Stimulated activated memory B cell treated with anti-CD40 and anti-IgM and Interleukin-4, amounts not matched to agents 10 μg/mL and 1 μg/mL and 100 μg/mL, for 72 hours (primary cell): ENCODE data around the gene MAD1L1.

Experiments used
- ATAC-seq: fragments of 150-1000 bp; cut with Tn5 transposase; 2 replicates; pipeline ENCODE4 v1.10.0; 2021
- H3K27ac Mint-ChIP-seq: one replicate; pipeline ENCODE4 v1.8.0; 2022; ENCODE audit warnings: mild to moderate bottlenecking, mixed read lengths
- H3K27me3 Mint-ChIP-seq: one replicate; pipeline ENCODE4 v1.8.0; 2022; ENCODE audit warnings: mixed read lengths
- H3K36me3 Mint-ChIP-seq: one replicate; pipeline ENCODE4 v1.8.0; 2022; ENCODE audit warnings: mixed read lengths
- H3K4me1 Mint-ChIP-seq: one replicate; pipeline ENCODE4 v1.8.0; 2022; ENCODE audit warnings: mixed read lengths
- H3K4me3 Mint-ChIP-seq: one replicate; pipeline ENCODE4 v1.8.0; 2022; ENCODE audit warnings: mild to moderate bottlenecking, moderate library complexity, mixed read lengths
- H3K9me3 Mint-ChIP-seq: one replicate; pipeline ENCODE4 v1.8.0; 2022; ENCODE audit warnings: mixed read lengths

Gene MAD1L1

DNA sequence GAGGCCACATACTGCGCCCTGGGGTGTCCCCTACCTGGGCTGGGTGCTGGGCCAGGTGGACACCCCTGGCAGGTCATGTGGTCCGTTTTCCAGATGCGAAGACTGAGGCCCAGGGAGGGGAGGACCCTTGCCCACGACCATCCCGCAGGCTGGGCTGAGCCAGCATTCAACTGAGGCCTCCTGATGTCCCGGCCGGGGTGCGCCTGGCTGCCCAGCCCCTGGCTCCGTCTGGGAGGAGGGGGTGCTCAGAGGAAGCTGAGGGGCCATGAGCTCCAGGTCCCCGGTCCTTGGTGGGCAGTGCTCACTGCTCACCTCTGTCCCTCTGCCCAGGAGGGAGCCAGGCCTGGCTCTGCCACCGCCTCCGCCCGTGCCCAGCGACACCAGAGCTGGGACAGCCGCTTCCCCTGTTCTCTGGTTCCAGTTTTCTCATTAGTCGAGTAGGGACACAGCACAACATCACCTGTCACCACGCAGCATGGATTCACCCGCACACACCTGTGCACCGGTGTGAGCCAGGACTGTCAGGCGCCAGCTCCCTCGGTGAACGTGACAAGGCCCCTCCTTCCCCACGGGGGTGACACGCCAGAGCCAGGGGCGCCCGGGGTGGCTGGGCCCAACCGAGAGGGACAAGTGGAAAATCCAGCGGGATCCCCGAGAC is 423.0 kb downstream of the MAD1L1 start:
- no peaks in the 10 kb centered on the region for H3K4me1 Mint-ChIP-seq
- no peaks in the 10 kb centered on the region for H3K9me3 Mint-ChIP-seq
- ATAC-seq, result no peak
- peaks cover 10% of the 10 kb centered on the region for H3K36me3 Mint-ChIP-seq
- no peak overlapping the region for H3K4me3 Mint-ChIP-seq
- H3K27me3 Mint-ChIP-seq, result peaks cover 13% of the 10 kb centered on the region
- no peak overlapping the region for H3K27ac Mint-ChIP-seq

DNA sequence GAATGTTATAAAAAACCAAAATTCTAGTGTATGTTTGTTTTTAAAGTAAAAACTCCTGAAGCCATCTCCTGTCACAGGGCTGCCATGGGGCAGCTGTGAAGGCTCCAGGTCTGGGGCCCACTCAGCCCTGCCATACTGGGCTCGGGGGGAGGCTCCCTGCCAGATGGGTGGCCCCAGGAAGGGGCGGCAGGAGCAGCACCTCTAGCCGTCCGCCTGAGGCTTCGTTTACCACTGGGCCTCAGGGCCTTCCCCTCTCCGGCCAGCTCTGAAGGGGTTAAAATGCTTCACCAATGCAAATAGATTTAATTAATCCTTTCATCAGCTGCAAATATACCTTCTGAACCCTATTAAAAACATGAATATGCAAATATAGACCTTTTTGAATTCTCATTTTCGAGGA is 423.7 kb downstream of the MAD1L1 start:
- ATAC-seq, result no peak
- H3K27ac Mint-ChIP-seq, result no peak overlapping the region
- H3K4me1 Mint-ChIP-seq, result no peaks in the 10 kb centered on the region
- H3K36me3 Mint-ChIP-seq, result peaks cover 3% of the 10 kb centered on the region
- H3K9me3 Mint-ChIP-seq, result no peaks in the 10 kb centered on the region
- H3K4me3 Mint-ChIP-seq, result no peak overlapping the region
- peaks cover 20% of the 10 kb centered on the region for H3K27me3 Mint-ChIP-seq

DNA sequence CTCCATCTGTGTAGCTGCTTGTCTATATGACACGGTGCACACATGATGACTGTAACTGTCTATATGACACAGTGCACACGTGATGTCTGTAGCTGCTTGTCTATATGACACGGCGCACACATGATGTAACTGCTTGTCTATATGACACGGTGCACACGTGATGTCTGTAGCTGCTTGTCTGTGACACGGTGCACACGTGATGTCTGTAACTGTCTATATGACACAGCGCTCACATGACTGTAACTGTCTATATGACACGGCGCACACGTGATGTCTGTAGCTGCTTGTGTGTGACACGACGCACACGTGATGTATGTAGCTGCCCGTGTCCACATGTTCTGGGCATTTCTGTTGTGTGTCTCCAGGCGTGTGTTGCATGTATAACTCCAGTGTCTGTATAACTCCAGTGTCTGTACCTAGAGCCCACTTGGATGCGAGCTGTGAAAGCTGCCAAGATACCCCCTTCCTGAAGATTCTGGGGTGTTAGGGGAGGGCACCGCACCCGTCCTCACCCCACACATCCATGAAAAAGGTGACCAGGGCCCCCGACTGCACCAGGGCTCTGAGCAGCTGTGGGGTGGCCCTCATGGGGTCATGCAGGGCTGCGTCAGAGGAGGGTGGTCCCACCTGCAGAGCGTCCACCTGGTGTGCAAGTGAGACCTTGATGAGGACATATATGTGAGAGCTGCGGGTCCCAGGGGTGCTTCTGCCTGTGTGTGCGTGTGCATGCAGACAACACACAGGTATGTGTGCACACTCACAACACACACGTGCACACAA is 424.7 kb downstream of the MAD1L1 start:
- Mint-ChIP-seq H3K36me3 (no peaks in the 10 kb centered on the region), H3K27ac (no peak overlapping the region), H3K27me3 (peaks cover 30% of the 10 kb centered on the region), H3K4me3 (no peak overlapping the region), H3K4me1 (no peaks in the 10 kb centered on the region), H3K9me3 (no peaks in the 10 kb centered on the region)
- no peak for ATAC-seq

GRCh38 chr7:1806354-1806753 is 426.4 kb downstream of the MAD1L1 start:
- no peak for ATAC-seq
- H3K36me3 Mint-ChIP-seq, result no peaks in the 10 kb centered on the region
- no peaks in the 10 kb centered on the region for H3K4me1 Mint-ChIP-seq
- no peak overlapping the region for H3K4me3 Mint-ChIP-seq
- no peak overlapping the region for H3K27ac Mint-ChIP-seq
- H3K9me3 Mint-ChIP-seq, result no peaks in the 10 kb centered on the region
- H3K27me3 Mint-ChIP-seq, result peaks cover 38% of the 10 kb centered on the region

GRCh38 chr7:1804310-1804709 is 428.4 kb downstream of the MAD1L1 start:
- H3K4me3 Mint-ChIP-seq, result no peak overlapping the region
- no peaks in the 10 kb centered on the region for H3K9me3 Mint-ChIP-seq
- ATAC-seq, result no peak
- H3K27ac Mint-ChIP-seq, result no peak overlapping the region
- H3K4me1 Mint-ChIP-seq, result no peaks in the 10 kb centered on the region
- peaks cover 57% of the 10 kb centered on the region for H3K27me3 Mint-ChIP-seq
- H3K36me3 Mint-ChIP-seq, result no peaks in the 10 kb centered on the region

- Mint-ChIP-seq H3K27ac (no peak overlapping the region), H3K4me1 (no peaks in the 10 kb centered on the region), H3K27me3 (peaks cover 57% of the 10 kb centered on the region), H3K4me3 (no peak overlapping the region), H3K9me3 (no peaks in the 10 kb centered on the region), H3K36me3 (no peaks in the 10 kb centered on the region)
- no peak for ATAC-seq
These were observed 429.8 kb downstream of the MAD1L1 start for GRCh38 chr7:1802899-1803298.

DNA sequence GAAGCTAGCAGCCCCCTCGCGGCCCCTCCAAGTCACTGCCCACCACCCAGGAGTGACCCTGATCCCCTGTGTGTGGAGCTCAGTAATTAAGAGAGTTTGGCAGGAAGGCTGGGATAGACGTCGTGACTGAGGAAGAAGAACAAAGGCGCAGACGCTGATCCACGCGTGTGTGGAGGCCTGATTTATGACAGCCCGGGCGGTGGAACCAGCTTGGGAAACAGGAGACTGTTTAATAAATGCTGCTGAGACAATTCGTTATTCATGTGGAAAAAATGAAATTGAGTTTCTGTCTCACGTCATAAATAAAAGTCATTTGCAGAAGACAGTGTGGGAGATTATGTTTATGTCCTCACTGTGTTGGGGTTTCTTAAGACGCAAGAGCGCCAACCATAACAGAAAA is 431.8 kb downstream of the MAD1L1 start:
- H3K4me3 Mint-ChIP-seq, result no peak overlapping the region
- peaks cover 4% of the 10 kb centered on the region for H3K36me3 Mint-ChIP-seq
- H3K27me3 Mint-ChIP-seq, result peaks cover 59% of the 10 kb centered on the region
- peaks cover 3% of the 10 kb centered on the region for H3K9me3 Mint-ChIP-seq
- no peak for ATAC-seq
- no peaks in the 10 kb centered on the region for H3K4me1 Mint-ChIP-seq
- no peak overlapping the region for H3K27ac Mint-ChIP-seq

GRCh38 chr7:1798191-1798590 is 434.6 kb downstream of the MAD1L1 start:
- Mint-ChIP-seq H3K27ac (no peak overlapping the region), H3K4me3 (no peak overlapping the region), H3K36me3 (peaks cover 18% of the 10 kb centered on the region), H3K9me3 (peaks cover 22% of the 10 kb centered on the region), H3K4me1 (no peaks in the 10 kb centered on the region), H3K27me3 (peaks cover 64% of the 10 kb centered on the region)
- ATAC-seq, result no peak

GRCh38 chr7:1794888-1795542 is 437.7 kb downstream of the MAD1L1 start:
- Mint-ChIP-seq H3K4me3 (no peak overlapping the region), H3K27ac (no peak overlapping the region), H3K36me3 (peaks cover 18% of the 10 kb centered on the region), H3K9me3 (peaks cover 22% of the 10 kb centered on the region), H3K4me1 (no peaks in the 10 kb centered on the region), H3K27me3 (peaks cover 50% of the 10 kb centered on the region)
- ATAC-seq, result no peak

DNA sequence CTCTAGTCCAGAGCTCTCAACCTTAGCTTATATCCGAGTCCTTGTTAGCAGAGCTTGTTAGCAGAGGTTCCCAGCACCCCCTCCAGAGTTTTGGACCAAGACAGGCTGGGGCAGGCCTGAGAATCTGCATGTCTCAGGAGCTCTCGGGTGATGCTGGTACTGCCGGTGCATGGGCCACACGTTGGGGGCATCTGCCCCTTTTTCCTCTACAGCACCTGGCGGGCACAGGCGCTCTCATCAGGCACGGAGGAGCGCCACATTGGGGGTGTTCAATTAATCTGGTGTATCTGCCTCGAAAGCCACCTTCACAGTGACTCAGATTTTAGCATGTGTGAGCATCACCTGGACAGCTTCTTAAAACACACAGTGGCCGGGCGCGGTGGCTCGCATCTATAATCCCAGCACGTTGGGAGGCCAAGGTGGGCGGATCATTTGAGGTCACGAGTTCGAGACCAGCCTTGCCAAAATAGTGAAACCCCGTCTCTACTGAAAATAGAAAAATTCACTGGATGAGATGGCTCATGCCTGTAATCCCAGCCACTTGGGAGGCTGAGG is 445.0 kb downstream of the MAD1L1 start:
- Mint-ChIP-seq H3K9me3 (peaks cover 13% of the 10 kb centered on the region), H3K4me1 (no peaks in the 10 kb centered on the region), H3K27me3 (peaks cover 67% of the 10 kb centered on the region), H3K4me3 (no peak overlapping the region), H3K27ac (no peak overlapping the region), H3K36me3 (peaks cover 6% of the 10 kb centered on the region)
- no peak for ATAC-seq

- Mint-ChIP-seq H3K36me3 (peaks cover 6% of the 10 kb centered on the region), H3K27ac (no peak overlapping the region), H3K9me3 (peaks cover 13% of the 10 kb centered on the region), H3K27me3 (peaks cover 67% of the 10 kb centered on the region), H3K4me3 (no peak overlapping the region), H3K4me1 (no peaks in the 10 kb centered on the region)
- ATAC-seq, result no peak
These were observed 445.5 kb downstream of the MAD1L1 start for GRCh38 chr7:1787241-1787640.

DNA sequence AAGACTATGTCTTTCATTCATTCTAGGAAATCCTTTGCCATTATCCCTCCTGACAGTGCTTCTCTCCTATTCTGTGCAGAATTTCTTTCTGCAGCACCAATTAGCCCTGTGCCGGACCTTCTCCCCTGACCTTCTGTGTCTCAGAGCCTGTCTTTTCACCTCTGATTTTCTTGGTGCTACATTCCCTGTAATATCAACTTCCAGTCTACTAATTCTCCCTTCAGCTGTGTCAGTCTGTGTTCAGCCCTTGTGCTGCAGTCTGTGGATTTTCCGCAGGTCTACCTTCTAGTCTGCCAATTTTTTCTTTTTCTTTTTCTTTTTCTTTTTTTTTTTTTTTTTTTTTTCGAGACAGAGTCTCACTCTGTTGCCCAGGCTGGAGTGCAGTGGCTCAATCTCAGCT is 446.9 kb downstream of the MAD1L1 start:
- Mint-ChIP-seq H3K27me3 (peaks cover 67% of the 10 kb centered on the region), H3K36me3 (peaks cover 6% of the 10 kb centered on the region), H3K9me3 (peaks cover 13% of the 10 kb centered on the region), H3K27ac (no peak overlapping the region), H3K4me3 (no peak overlapping the region), H3K4me1 (no peaks in the 10 kb centered on the region)
- ATAC-seq, result no peak

DNA sequence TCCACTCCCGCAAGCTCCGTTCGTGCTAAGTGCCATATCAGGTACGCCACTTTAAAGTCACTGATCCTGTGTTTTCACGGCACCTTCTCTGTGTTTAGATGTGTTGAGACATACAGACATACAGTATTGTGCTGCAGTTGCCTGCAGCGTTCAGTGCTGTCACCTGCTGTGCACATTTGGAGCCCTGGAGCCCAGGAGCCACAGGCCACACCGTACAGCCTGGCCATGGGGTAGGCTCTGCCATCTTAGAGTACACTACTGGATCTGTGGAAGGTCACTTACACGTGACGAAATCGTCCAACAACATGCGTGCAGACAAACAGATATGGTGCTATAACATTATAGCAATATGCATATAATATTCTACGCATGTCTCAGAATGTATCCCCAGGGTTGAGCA is 451.4 kb downstream of the MAD1L1 start:
- no peak overlapping the region for H3K27ac Mint-ChIP-seq
- no peak for ATAC-seq
- peaks cover 22% of the 10 kb centered on the region for H3K9me3 Mint-ChIP-seq
- H3K27me3 Mint-ChIP-seq, result peaks cover 43% of the 10 kb centered on the region
- H3K4me3 Mint-ChIP-seq, result no peak overlapping the region
- H3K36me3 Mint-ChIP-seq, result peaks cover 12% of the 10 kb centered on the region
- no peaks in the 10 kb centered on the region for H3K4me1 Mint-ChIP-seq

DNA sequence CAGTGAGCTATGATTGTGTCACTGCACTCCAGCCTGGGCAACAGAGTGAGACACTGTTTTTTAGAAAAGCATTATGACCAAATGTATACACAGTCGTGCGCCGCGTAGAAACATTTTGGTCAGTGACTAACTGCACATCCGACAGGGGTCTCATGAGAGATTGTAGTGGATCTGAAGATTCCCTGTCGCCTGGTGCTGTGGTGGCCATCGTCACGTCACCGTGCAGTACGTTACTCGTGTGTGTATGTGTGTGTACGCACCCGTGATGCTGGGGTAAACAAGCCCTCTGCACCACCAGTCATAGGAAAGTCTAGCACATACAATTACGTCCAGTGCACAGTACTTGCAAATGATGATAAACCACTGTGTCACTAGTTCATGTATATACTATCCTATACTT is 453.3 kb downstream of the MAD1L1 start:
- H3K36me3 Mint-ChIP-seq, result peaks cover 6% of the 10 kb centered on the region
- peaks cover 35% of the 10 kb centered on the region for H3K27me3 Mint-ChIP-seq
- no peak overlapping the region for H3K27ac Mint-ChIP-seq
- H3K4me1 Mint-ChIP-seq, result no peaks in the 10 kb centered on the region
- no peak overlapping the region for H3K4me3 Mint-ChIP-seq
- H3K9me3 Mint-ChIP-seq, result peaks cover 18% of the 10 kb centered on the region
- ATAC-seq, result no peak

DNA sequence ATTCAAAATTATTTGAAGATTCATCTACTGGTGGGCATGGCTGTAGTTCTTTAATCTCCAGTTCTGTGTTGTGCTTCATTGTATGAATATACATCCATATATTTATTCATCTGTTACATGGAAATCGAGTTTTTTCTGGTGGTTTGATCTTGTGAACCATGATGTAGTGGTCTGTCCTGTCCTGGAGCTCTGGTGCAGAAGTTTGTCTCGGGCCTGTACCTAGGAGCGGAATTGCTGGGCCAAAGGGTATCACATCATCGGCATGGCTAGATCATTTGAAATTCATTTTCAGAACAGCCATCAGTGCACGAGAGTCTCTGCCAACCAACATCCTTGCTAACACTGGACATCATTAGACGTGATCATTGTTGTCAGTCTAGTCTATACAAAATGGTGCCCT is 455.6 kb downstream of the MAD1L1 start:
- no peaks in the 10 kb centered on the region for H3K4me1 Mint-ChIP-seq
- H3K9me3 Mint-ChIP-seq, result peaks cover 31% of the 10 kb centered on the region
- H3K36me3 Mint-ChIP-seq, result peaks cover 12% of the 10 kb centered on the region
- no peak for ATAC-seq
- H3K4me3 Mint-ChIP-seq, result no peak overlapping the region
- H3K27me3 Mint-ChIP-seq, result peaks cover 25% of the 10 kb centered on the region
- H3K27ac Mint-ChIP-seq, result no peak overlapping the region
